SU-DHL-6 (cell line): Measurements from ENCODE around the gene LIPE.

Experiments
- CTCF ChIP-seq: fragments of 200-600 bp; sonication (generic); IDR thresholded peaks from one replicate; pipeline ENCODE4 v1.5.1; 2017; ENCODE audit warnings: antibody characterized with exemption, mild to moderate bottlenecking, low read length, moderate library complexity; ENCODE audit not compliant: insufficient read depth, poor library complexity, severe bottlenecking
- EZH2phosphoT487 ChIP-seq: fragments of 200-600 bp; sonication (generic), shearing (Covaris generic); conservative IDR thresholded peaks from 2 replicates; pipeline ENCODE4 v1.6.1; 2018; ENCODE audit warnings: mild to moderate bottlenecking, antibody characterized with exemption, low read length, moderate library complexity, mixed read lengths

GRCh38 chr19:42419309-42419708 lies 7.9 kb downstream of the LIPE start:
- no peak for TF ChIP-seq EZH2phosphoT487
- no peak for TF ChIP-seq CTCF
